Measurements from ENCODE around the gene CHD9NB. TPM values are rescaled to one million over a fixed set of nuclear protein-coding genes. Genes with fewer than 3 reads are reported as not detected.
A peak's percentile ranks its signal among the peaks of the same experiment; 100 is the strongest.

Gene CHD9NB
- total RNA-seq, 6 donors from 2014 or later: 1.0 to 55.0 (median 12.4) TPM

DNA sequence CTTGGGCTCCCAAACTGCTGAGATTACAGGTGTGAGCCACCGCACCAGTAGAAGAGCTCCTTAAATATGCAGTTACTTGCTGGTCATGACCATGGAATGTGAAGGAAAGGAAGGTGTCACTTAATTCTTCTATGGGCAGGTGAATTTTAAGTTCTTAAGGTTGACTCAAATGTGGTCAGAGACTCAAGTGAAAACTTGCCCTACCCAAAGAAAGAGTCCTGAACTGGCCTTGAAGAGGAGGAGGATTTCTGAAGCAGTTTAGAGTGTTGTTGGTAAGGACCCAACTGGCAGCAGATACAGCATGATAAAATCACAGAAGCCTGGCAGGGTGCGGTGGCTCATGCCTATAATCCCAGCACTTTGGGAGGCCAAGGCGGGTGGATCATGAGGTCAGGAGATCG, 31.4 kb upstream of the CHD9NB start:
- peak overlapping the region; percentile 26 to 88 (median 73) for H3K27ac ChIP-seq
- 64 to 78% methylated on average over 4 of the region's 4 CpGs for WGBS, 2 donors

DNA sequence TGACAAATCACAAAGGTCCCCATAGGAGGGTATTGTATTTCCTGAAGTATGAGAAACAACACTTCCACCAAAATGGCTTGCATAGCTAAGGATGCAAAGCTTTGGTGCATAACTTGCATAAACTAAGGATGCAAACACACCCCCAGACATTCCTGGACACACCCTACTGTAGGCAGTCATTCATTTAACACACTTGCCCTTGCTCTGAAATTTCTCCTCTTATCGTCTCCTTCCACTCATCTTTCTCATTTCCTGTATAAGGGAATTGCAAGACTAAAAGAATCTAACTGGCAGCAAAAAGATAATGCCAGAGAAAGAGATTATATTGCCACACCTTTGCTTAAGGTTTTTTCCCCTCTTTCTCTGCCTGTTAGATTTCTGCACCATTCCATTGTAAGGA, 30.4 kb upstream of the CHD9NB start:
- no peak for DNase-seq
- no peak overlapping the region for H3K27ac ChIP-seq
- WGBS, 2 donors: 43 to 65% methylated on average over 1 of the region's 1 CpG
- no peaks in the 10 kb centered on the region for H3K36me3 ChIP-seq
- no peaks in the 10 kb centered on the region for H3K27me3 ChIP-seq
- TF ChIP-seq POLR2AphosphoS5 (IDR thresholded peaks at IDR 0.05) (no peak), POLR2A (IDR thresholded peaks at IDR 0.05) (no peak)
- no peaks in the 10 kb centered on the region for H3K9me3 ChIP-seq
- peaks cover 40 to 73% (median 67%) of the 10 kb centered on the region in 4 donors for H3K4me1 ChIP-seq
- H3K4me3 ChIP-seq: no peak overlapping the region
- ATAC-seq (ENCODE audit: low FRiP score in 2 of 2): no peak

More for the DNA sequence above, 31.4 kb upstream of the CHD9NB start:
- Histone ChIP-seq H3K9me3 (no peaks in the 10 kb centered on the region), H3K36me3 (no peaks in the 10 kb centered on the region), H3K27me3 (no peaks in the 10 kb centered on the region), H3K4me1 (peaks cover 41 to 73% (median 68%) of the 10 kb centered on the region in 4 donors), H3K4me3 (no peak overlapping the region)
- peak in 1 of 2 donors; percentile 9 for TF ChIP-seq POLR2AphosphoS5 (IDR thresholded peaks at IDR 0.05)
- no peak for TF ChIP-seq EP300 (IDR thresholded peaks at IDR 0.05)
- DNase-seq: peak in 1 of 2 donors; percentile 44
- peak in 1 of 2 donors; percentile 64 for ATAC-seq (ENCODE audit: low FRiP score in 2 of 2)

DNA sequence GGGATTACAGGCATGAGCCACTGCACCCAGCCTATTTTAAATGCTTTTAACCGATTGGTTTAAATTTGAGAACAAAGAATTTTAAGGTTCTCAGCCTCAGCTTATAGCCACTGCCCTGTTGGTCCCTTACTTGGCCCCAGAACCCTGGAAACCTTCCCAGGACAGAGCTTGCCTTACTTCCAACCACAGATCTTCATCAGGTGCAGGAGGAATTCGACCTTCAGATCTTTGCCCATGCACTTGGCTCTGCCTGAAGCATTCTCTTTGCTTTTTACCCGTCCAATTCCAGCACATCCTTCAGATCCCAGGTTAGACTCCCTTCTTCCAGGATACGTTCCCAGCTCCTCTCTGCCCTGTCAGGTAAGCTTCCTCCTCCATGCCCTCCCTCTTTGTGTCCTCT, 29.8 kb upstream of the CHD9NB start:
- Histone ChIP-seq H3K9me3 (no peaks in the 10 kb centered on the region), H3K27me3 (no peaks in the 10 kb centered on the region), H3K27ac (peak overlapping the region in 2 of 4 donors; percentile 26 to 53), H3K4me1 (peaks cover 40 to 73% (median 68%) of the 10 kb centered on the region in 4 donors), H3K4me3 (no peak overlapping the region), H3K36me3 (no peaks in the 10 kb centered on the region)
- TF ChIP-seq EP300 (IDR thresholded peaks at IDR 0.05) (no peak), POLR2AphosphoS5 (IDR thresholded peaks at IDR 0.05) (no peak)
- 83 to 89% methylated on average over 4 of the region's 4 CpGs for WGBS, 2 donors
- ATAC-seq (ENCODE audit: low FRiP score in 2 of 2): no peak
- no peak for DNase-seq

DNA sequence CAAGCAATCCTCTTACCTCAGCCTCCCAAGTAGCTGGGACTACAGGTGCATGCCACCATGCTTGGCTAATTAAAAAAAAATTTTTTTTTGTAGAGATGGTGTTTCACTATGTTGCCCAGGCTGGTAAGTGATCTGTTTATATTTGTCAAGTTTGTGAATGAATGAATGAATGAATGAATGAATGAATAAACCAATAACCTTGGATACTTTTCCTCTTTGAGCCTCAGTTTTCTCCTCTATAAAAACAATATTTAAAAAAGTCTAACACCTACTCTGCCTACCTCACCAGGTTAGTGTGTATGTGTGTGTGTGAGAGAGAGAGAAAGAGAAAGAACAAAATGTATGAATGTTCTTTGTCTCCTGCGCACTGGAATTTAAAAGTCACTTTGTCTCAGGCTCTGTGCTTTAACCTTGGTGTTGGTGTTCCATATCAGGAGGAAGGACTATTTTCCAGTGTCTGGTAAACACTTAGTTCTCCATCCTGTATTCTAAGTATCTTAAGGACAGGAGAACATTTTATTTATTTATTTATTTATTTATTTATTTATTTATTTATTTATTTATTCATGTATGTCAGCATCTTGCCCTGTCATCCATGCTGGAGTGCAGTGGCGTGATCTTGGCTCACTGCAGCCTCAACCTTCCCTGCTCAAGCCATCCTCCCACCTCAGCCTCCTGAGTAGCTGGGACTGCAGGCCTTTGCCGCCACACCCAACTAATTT, 29.1 kb upstream of the CHD9NB start:
- no peak for TF ChIP-seq EP300 (IDR thresholded peaks at IDR 0.05)
- no peak for TF ChIP-seq POLR2AphosphoS5 (IDR thresholded peaks at IDR 0.05)
- TF ChIP-seq, protein P1, sequence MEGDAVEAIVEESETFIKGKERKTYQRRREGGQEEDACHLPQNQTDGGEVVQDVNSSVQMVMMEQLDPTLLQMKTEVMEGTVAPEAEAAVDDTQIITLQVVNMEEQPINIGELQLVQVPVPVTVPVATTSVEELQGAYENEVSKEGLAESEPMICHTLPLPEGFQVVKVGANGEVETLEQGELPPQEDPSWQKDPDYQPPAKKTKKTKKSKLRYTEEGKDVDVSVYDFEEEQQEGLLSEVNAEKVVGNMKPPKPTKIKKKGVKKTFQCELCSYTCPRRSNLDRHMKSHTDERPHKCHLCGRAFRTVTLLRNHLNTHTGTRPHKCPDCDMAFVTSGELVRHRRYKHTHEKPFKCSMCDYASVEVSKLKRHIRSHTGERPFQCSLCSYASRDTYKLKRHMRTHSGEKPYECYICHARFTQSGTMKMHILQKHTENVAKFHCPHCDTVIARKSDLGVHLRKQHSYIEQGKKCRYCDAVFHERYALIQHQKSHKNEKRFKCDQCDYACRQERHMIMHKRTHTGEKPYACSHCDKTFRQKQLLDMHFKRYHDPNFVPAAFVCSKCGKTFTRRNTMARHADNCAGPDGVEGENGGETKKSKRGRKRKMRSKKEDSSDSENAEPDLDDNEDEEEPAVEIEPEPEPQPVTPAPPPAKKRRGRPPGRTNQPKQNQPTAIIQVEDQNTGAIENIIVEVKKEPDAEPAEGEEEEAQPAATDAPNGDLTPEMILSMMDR (IDR thresholded peaks at IDR 0.05): no peak
- TF ChIP-seq POLR2A (IDR thresholded peaks at IDR 0.05): no peak
- Histone ChIP-seq H3K4me1 (peaks cover 40 to 67% (median 63%) of the 10 kb centered on the region in 4 donors), H3K4me3 (no peak overlapping the region), H3K36me3 (no peaks in the 10 kb centered on the region), H3K27ac (peak overlapping the region in 3 of 4 donors; percentile 26 to 78 (median 67)), H3K9me3 (no peaks in the 10 kb centered on the region), H3K27me3 (no peaks in the 10 kb centered on the region)
- DNase-seq: no peak
- ATAC-seq (ENCODE audit: low FRiP score in 2 of 2): no peak
- 95 to 96% methylated on average over 3 of the region's 3 CpGs for WGBS, 2 donors

DNA sequence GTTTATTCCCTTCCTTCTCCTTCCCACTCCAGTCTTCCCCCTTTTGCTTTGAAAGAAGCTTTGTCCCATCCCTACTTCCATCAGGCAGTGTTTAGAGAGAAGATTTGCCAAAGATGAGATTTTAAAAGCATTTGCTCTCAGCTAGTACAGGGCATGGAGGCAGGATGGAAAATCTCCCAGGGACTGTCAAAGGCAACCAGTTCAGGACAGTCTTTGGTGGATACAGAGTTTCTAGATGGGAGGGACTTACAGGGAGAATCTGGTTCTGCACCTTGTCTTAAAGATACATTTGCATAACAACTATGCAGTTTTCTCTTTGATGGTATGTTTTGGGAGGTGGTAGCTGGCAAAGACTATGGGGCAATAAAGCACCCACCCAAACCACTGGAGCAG, 28.3 kb upstream of the CHD9NB start:
- DNase-seq (no peak), ATAC-seq (ENCODE audit: low FRiP score in 2 of 2) (no peak)
- Histone ChIP-seq H3K36me3 (no peaks in the 10 kb centered on the region), H3K9me3 (no peaks in the 10 kb centered on the region), H3K4me1 (peaks cover 35 to 59% (median 56%) of the 10 kb centered on the region in 4 donors), H3K27me3 (no peaks in the 10 kb centered on the region), H3K4me3 (no peak overlapping the region), H3K27ac (peak overlapping the region; percentile 49 to 78 (median 66))
- TF ChIP-seq EP300 (IDR thresholded peaks at IDR 0.05) (no peak), POLR2A (IDR thresholded peaks at IDR 0.05) (no peak), POLR2AphosphoS5 (IDR thresholded peaks at IDR 0.05) (no peak)
- TF ChIP-seq, protein P1 (IDR thresholded peaks at IDR 0.05): no peak

DNA sequence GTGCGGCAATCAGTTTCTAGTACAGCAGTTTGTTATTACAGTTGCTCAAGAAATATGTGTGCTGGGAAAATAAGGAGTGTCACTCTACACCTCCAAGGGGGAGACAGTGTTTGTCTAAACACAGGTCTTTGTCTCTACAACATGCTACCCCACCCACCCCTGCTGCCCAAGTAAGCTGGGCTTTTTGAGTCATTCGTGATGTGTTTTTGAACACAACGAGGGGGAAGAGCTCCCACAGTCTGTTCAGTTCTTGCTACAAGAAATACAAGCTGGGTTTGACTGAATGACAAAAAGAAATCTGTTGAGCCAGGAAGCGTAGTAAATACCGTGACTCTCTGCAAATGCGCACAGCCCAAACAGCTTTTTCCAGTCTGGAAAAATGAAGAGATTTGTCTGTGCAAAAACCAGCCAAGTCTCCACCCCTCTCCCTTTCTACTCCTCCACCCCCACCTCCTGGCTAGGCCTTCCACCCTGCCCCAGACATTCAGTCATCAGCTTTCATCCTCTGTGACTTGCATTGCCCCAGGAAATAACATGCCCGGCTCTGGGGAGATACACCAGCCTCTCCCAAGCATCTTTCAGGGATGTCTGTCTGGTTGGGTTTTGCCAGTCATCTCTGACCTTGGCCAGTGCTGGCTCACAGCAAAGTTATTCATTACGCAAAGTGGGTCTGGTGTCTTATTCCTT, 27.8 kb upstream of the CHD9NB start:
- no peak for DNase-seq

More for the DNA sequence above, 27.8 kb upstream of the CHD9NB start:
- Histone ChIP-seq H3K4me3 (no peak overlapping the region), H3K36me3 (no peaks in the 10 kb centered on the region), H3K27ac (peak overlapping the region; percentile 49 to 78 (median 66)), H3K9me3 (no peaks in the 10 kb centered on the region), H3K27me3 (no peaks in the 10 kb centered on the region), H3K4me1 (peaks cover 30 to 53% (median 50%) of the 10 kb centered on the region in 4 donors)
- TF ChIP-seq POLR2A (IDR thresholded peaks at IDR 0.05) (no peak), EP300 (IDR thresholded peaks at IDR 0.05) (no peak), POLR2AphosphoS5 (IDR thresholded peaks at IDR 0.05) (no peak)
- TF ChIP-seq, protein P1 (IDR thresholded peaks at IDR 0.05): no peak
- WGBS, 2 donors: 50 to 56% methylated on average over 8 of the region's 8 CpGs
- ATAC-seq (ENCODE audit: low FRiP score in 2 of 2): peak; percentile 76 to 92
